ENCODE measurements around the gene NUMBL. TPM values are rescaled to one million over a fixed set of nuclear protein-coding genes. Genes with fewer than 3 reads are reported as not detected.

The NUMBL gene
- total and polyA plus RNA-seq, 2 of the 4 experiments (the other 2 are of a cell fraction): 6.3 to 29.0 TPM

GRCh38 chr19:40667602-40668001 is 22.8 kb downstream of the NUMBL start:
- WGBS, 2 experiments (ENCODE audit: extremely low coverage in 2 of 2, insufficient read length in 1 of 2): 94% methylated on average over 2 of the region's 14 CpGs; no CpG with 5 or more reads in 1 of the 2 experiments
- no peak overlapping the region for H4K5ac ChIP-seq (ENCODE audit: low read depth, low read length)
- intact Hi-C loops (cut with micrococcal nuclease): no loop called here
- no TSS peak for BruUV-seq (replicated peaks)
- H3K4me1 ChIP-seq (ENCODE audit: control insufficient read depth, insufficient read depth, low read length): peaks cover 6% of the 10 kb centered on the region
- no peak overlapping the region for H3K56ac ChIP-seq (ENCODE audit: extremely low read depth, insufficient read depth, low read length)
- no peak overlapping the region for H2AK9ac ChIP-seq (replicated peaks; ENCODE audit: low read depth, low read length, poor library complexity)
- no peak overlapping the region for H3K4me2 ChIP-seq (ENCODE audit: low read depth, low read length)
- no peak overlapping the region for H3K14ac ChIP-seq (replicated peaks; ENCODE audit: low read depth, low read length)
- H2BK20ac ChIP-seq (ENCODE audit: low read depth, low read length): no peak overlapping the region
- H3K9ac ChIP-seq (ENCODE audit: low read depth, low read length): no peak overlapping the region
- dilution Hi-C loops (cut with HindIII; ENCODE audit: low sequenced_read_pairs, unreplicated experiment): no loop called here
- H4K91ac ChIP-seq (ENCODE audit: insufficient read depth, low read depth, low read length): no peak overlapping the region
- in situ Hi-C loops (cut with MboI; ENCODE audit: low sequenced_read_pairs): loop anchor here (25.0 kb wide), 1 partner anchor 595 kb away; the partner anchor contains the start of gene HNRNPUL1
- no peak overlapping the region for H2BK5ac ChIP-seq (ENCODE audit: low read depth, low read length, poor library complexity, severe bottlenecking)
- CTCF ChIA-PET: no interaction called here
- POLR2A ChIA-PET (ENCODE audit: unreplicated experiment): no interaction called here
- H2AK5ac ChIP-seq (ENCODE audit: low read depth, low read length): no peak overlapping the region
- no peak overlapping the region for H2BK120ac ChIP-seq (ENCODE audit: low read depth, low read length)
- peaks cover 54% of the 10 kb centered on the region for H3K36me3 ChIP-seq (ENCODE audit: control insufficient read depth, insufficient read depth, low read length)
- H4K8ac ChIP-seq (ENCODE audit: low read depth in 2 of 2, low read length in 2 of 2): no peak overlapping the region
- no peak overlapping the region for H3K4me3 ChIP-seq (ENCODE audit: insufficient read depth, low read depth, low read length)
- H3K18ac ChIP-seq (ENCODE audit: low read depth, low read length): no peak overlapping the region
- no peak for ATAC-seq (ENCODE audit: low read depth)
- peaks cover 4 to 16% of the 10 kb centered on the region in 2 experiments; a peak in 3 of 4 replicates for H3K79me1 ChIP-seq (ENCODE audit: low read depth in 1 of 2, low read length in 2 of 2)
- H3K27ac ChIP-seq (ENCODE audit: insufficient read depth, low read length): no peak overlapping the region
- no peak overlapping the region for H3K4ac ChIP-seq (ENCODE audit: low read depth, low read length)
- no peak overlapping the region for H2AFZ ChIP-seq (replicated peaks; ENCODE audit: low read length, poor library complexity)
- TF ChIP-seq MXI1 (IDR thresholded peaks at IDR 0.05; ENCODE audit: borderline replicate concordance, low read depth, low read length) (no peak), CTCF (conservative IDR thresholded peaks at IDR 0.05; ENCODE audit: low read depth, low read length) (no peak), USF2 (IDR thresholded peaks at IDR 0.05; ENCODE audit: low read depth, low read length) (no peak), POLR2A (IDR thresholded peaks at IDR 0.05; ENCODE audit: low read depth, low read length) (no peak), RAD21 (IDR thresholded peaks at IDR 0.05; ENCODE audit: low read length) (no peak), CEBPB (IDR thresholded peaks at IDR 0.05; ENCODE audit: low read depth, low read length) (no peak), SMC3 (IDR thresholded peaks at IDR 0.05; ENCODE audit: low read depth, low read length) (no peak), FOS (IDR thresholded peaks at IDR 0.05; ENCODE audit: low read depth, low read length) (no peak)
- peaks cover 2% of the 10 kb centered on the region; the same call in 1 of the 2 replicates for H3K9me3 ChIP-seq (ENCODE audit: control insufficient read depth, insufficient read depth, low read length)
- no peaks in the 10 kb centered on the region for H4K20me1 ChIP-seq (ENCODE audit: insufficient read depth, low read length)
- DNase-seq: no peak
- no peak overlapping the region for H2BK15ac ChIP-seq (ENCODE audit: low read depth, low read length)
- peaks cover 15% of the 10 kb centered on the region for H3K9me1 ChIP-seq (ENCODE audit: insufficient read depth, low read length)
- H3K27me3 ChIP-seq (ENCODE audit: control insufficient read depth, insufficient read depth, low read length): no peaks in the 10 kb centered on the region
- no peak overlapping the region for H3K23ac ChIP-seq (ENCODE audit: low read depth, low read length)
